ENCODE measurements around the gene FAM47C. TPM values are rescaled to one million over a fixed set of nuclear protein-coding genes. Genes with fewer than 3 reads are reported as not detected.
"Not testable (repeated sequence)": the region's sequence is repeated elsewhere in the genome, so short reads cannot be mapped to it uniquely, and the experiment has no call there.

FAM47C gene
- total RNA-seq: not detected
- polyA plus RNA-seq: not detected

- CTCF ChIA-PET; H3K27me3 Mint-ChIP-seq; DNase-seq; H3K4me1 Mint-ChIP-seq; H3K4me3 ChIP-seq (ENCODE audit: low read length); H3K4me1 ChIP-seq (ENCODE audit: insufficient read depth, low read length); H3K27ac Mint-ChIP-seq; H3K27ac ChIP-seq (ENCODE audit: low read depth, low read length); H3K36me3 ChIP-seq (ENCODE audit: insufficient read depth, low read length); H3K9me3 Mint-ChIP-seq; H3K27me3 ChIP-seq (ENCODE audit: insufficient read depth, low read length, poor library complexity, severe bottlenecking); H3K4me3 Mint-ChIP-seq; POLR2A ChIA-PET; H3K36me3 Mint-ChIP-seq; H3K9me3 ChIP-seq (ENCODE audit: low read length): not testable (repeated sequence)
These were observed at the start of gene FAM47C for GRCh38 chrX:37008182-37008581. FAM47C (plus strand) TSS chrX:37008366; CDS start chrX:37008411, 45 bp downstream.

GRCh38 chrX:36961590-36961989, 46.6 kb upstream of the FAM47C start:
- H3K27ac ChIP-seq (ENCODE audit: low read depth, low read length): no peak overlapping the region
- no peaks in the 10 kb centered on the region for H3K4me1 Mint-ChIP-seq

GRCh38 chrX:36963069-36963808, 44.9 kb upstream of the FAM47C start:
- H3K4me1 ChIP-seq (ENCODE audit: insufficient read depth, low read length): no peaks in the 10 kb centered on the region
- CTCF ChIA-PET: no interaction called here
- H3K36me3 Mint-ChIP-seq: peaks cover 0 to 5% (median 0%) of the 10 kb centered on the region in 3 donors
- H3K9me3 Mint-ChIP-seq: peaks cover 0 to 13% (median 2%) of the 10 kb centered on the region in 5 donors
- peaks cover 5 to 21% of the 10 kb centered on the region in 2 donors for H3K27me3 Mint-ChIP-seq
- POLR2A ChIA-PET: no interaction called here
- no peaks in the 10 kb centered on the region for H3K4me1 Mint-ChIP-seq
- H3K27ac Mint-ChIP-seq: no peak overlapping the region
- no peaks in the 10 kb centered on the region for H3K27me3 ChIP-seq (ENCODE audit: insufficient read depth, low read length, poor library complexity, severe bottlenecking)
- no peak overlapping the region for H3K27ac ChIP-seq (ENCODE audit: low read depth, low read length)
- H3K9me3 ChIP-seq (ENCODE audit: low read length): no peaks in the 10 kb centered on the region
- no peak overlapping the region for H3K4me3 Mint-ChIP-seq
- no peak for DNase-seq
- no peak overlapping the region for H3K4me3 ChIP-seq (ENCODE audit: low read length)
- no peaks in the 10 kb centered on the region for H3K36me3 ChIP-seq (ENCODE audit: insufficient read depth, low read length)

More at GRCh38 chrX:36961590-36961989, 46.6 kb upstream of the FAM47C start:
- CTCF ChIA-PET: no interaction called here
- Mint-ChIP-seq H3K9me3 (peaks cover 0 to 14% (median 0%) of the 10 kb centered on the region in 5 donors), H3K27ac (no peak overlapping the region), H3K4me3 (no peak overlapping the region), H3K36me3 (peaks cover 0 to 5% (median 0%) of the 10 kb centered on the region in 3 donors), H3K27me3 (peaks cover 12 to 21% of the 10 kb centered on the region in 2 donors)
- H3K27me3 ChIP-seq (ENCODE audit: insufficient read depth, low read length, poor library complexity, severe bottlenecking): no peaks in the 10 kb centered on the region
- POLR2A ChIA-PET: no interaction called here
- no peaks in the 10 kb centered on the region for H3K36me3 ChIP-seq (ENCODE audit: insufficient read depth, low read length)
- DNase-seq: no peak
- no peaks in the 10 kb centered on the region for H3K9me3 ChIP-seq (ENCODE audit: low read length)
- no peaks in the 10 kb centered on the region for H3K4me1 ChIP-seq (ENCODE audit: insufficient read depth, low read length)
- H3K4me3 ChIP-seq (ENCODE audit: low read length): no peak overlapping the region

GRCh38 chrX:36963852-36964251, 44.3 kb upstream of the FAM47C start:
- ChIA-PET POLR2A (no interaction called here), CTCF (no interaction called here)
- Histone ChIP-seq H3K4me3 (ENCODE audit: low read length) (no peak overlapping the region), H3K36me3 (ENCODE audit: insufficient read depth, low read length) (no peaks in the 10 kb centered on the region), H3K4me1 (ENCODE audit: insufficient read depth, low read length) (no peaks in the 10 kb centered on the region), H3K27me3 (ENCODE audit: insufficient read depth, low read length, poor library complexity, severe bottlenecking) (no peaks in the 10 kb centered on the region), H3K9me3 (ENCODE audit: low read length) (no peaks in the 10 kb centered on the region), H3K27ac (ENCODE audit: low read depth, low read length) (no peak overlapping the region)
- DNase-seq: no peak
- Mint-ChIP-seq H3K36me3 (no peaks in the 10 kb centered on the region), H3K27ac (no peak overlapping the region), H3K27me3 (peaks cover 0 to 17% of the 10 kb centered on the region in 2 donors), H3K4me1 (no peaks in the 10 kb centered on the region), H3K4me3 (no peak overlapping the region), H3K9me3 (peaks cover 0 to 12% (median 2%) of the 10 kb centered on the region in 5 donors)

GRCh38 chrX:36973575-36973974, 34.6 kb upstream of the FAM47C start:
- ChIA-PET POLR2A (no interaction called here), CTCF (no interaction called here)
- DNase-seq: no peak
- Histone ChIP-seq H3K9me3 (ENCODE audit: low read length) (no peaks in the 10 kb centered on the region), H3K27ac (ENCODE audit: low read depth, low read length) (no peak overlapping the region), H3K27me3 (ENCODE audit: insufficient read depth, low read length, poor library complexity, severe bottlenecking) (no peaks in the 10 kb centered on the region), H3K36me3 (ENCODE audit: insufficient read depth, low read length) (no peaks in the 10 kb centered on the region), H3K4me3 (ENCODE audit: low read length) (no peak overlapping the region), H3K4me1 (ENCODE audit: insufficient read depth, low read length) (no peaks in the 10 kb centered on the region)
- H3K36me3 Mint-ChIP-seq: no peaks in the 10 kb centered on the region
- H3K4me3 Mint-ChIP-seq: no peak overlapping the region
- no peak overlapping the region for H3K27ac Mint-ChIP-seq
- H3K9me3 Mint-ChIP-seq: no peaks in the 10 kb centered on the region
- peaks cover 0 to 2% of the 10 kb centered on the region in 2 donors for H3K27me3 Mint-ChIP-seq
- H3K4me1 Mint-ChIP-seq: no peaks in the 10 kb centered on the region

GRCh38 chrX:36974911-36975310, 33.3 kb upstream of the FAM47C start:
- Histone ChIP-seq H3K4me3 (ENCODE audit: low read length) (no peak overlapping the region), H3K27me3 (ENCODE audit: insufficient read depth, low read length, poor library complexity, severe bottlenecking) (no peaks in the 10 kb centered on the region), H3K9me3 (ENCODE audit: low read length) (no peaks in the 10 kb centered on the region), H3K27ac (ENCODE audit: low read depth, low read length) (no peak overlapping the region), H3K36me3 (ENCODE audit: insufficient read depth, low read length) (no peaks in the 10 kb centered on the region), H3K4me1 (ENCODE audit: insufficient read depth, low read length) (no peaks in the 10 kb centered on the region)
- Mint-ChIP-seq H3K27me3 (peaks cover 0 to 2% of the 10 kb centered on the region in 2 donors), H3K36me3 (no peaks in the 10 kb centered on the region), H3K9me3 (no peaks in the 10 kb centered on the region), H3K27ac (no peak overlapping the region), H3K4me1 (no peaks in the 10 kb centered on the region), H3K4me3 (no peak overlapping the region)
- DNase-seq: no peak
- POLR2A ChIA-PET: no interaction called here
- CTCF ChIA-PET: no interaction called here

GRCh38 chrX:36978886-36979285, 29.3 kb upstream of the FAM47C start:
- H3K27ac Mint-ChIP-seq: no peak overlapping the region
- no peak for DNase-seq
- Histone ChIP-seq H3K36me3 (ENCODE audit: insufficient read depth, low read length) (no peaks in the 10 kb centered on the region), H3K27ac (ENCODE audit: low read depth, low read length) (no peak overlapping the region), H3K27me3 (ENCODE audit: insufficient read depth, low read length, poor library complexity, severe bottlenecking) (no peaks in the 10 kb centered on the region), H3K4me1 (ENCODE audit: insufficient read depth, low read length) (no peaks in the 10 kb centered on the region), H3K4me3 (ENCODE audit: low read length) (no peak overlapping the region), H3K9me3 (ENCODE audit: low read length) (no peaks in the 10 kb centered on the region)
- no peaks in the 10 kb centered on the region for H3K4me1 Mint-ChIP-seq
- peaks cover 0 to 4% of the 10 kb centered on the region in 2 donors for H3K27me3 Mint-ChIP-seq
- POLR2A ChIA-PET: no interaction called here
- H3K4me3 Mint-ChIP-seq: no peak overlapping the region
- no peaks in the 10 kb centered on the region for H3K9me3 Mint-ChIP-seq
- CTCF ChIA-PET: no interaction called here
- H3K36me3 Mint-ChIP-seq: no peaks in the 10 kb centered on the region

- Histone ChIP-seq H3K36me3 (ENCODE audit: insufficient read depth, low read length) (no peaks in the 10 kb centered on the region), H3K27me3 (ENCODE audit: insufficient read depth, low read length, poor library complexity, severe bottlenecking) (no peaks in the 10 kb centered on the region), H3K4me1 (ENCODE audit: insufficient read depth, low read length) (no peaks in the 10 kb centered on the region), H3K27ac (ENCODE audit: low read depth, low read length) (no peak overlapping the region), H3K4me3 (ENCODE audit: low read length) (no peak overlapping the region), H3K9me3 (ENCODE audit: low read length) (no peaks in the 10 kb centered on the region)
- H3K4me1 Mint-ChIP-seq: peaks cover 0 to 4% (median 3%) of the 10 kb centered on the region in 3 donors
- CTCF ChIA-PET: no interaction called here
- no peak for DNase-seq
- peaks cover 0 to 8% (median 0%) of the 10 kb centered on the region in 5 donors for H3K9me3 Mint-ChIP-seq
- H3K27ac Mint-ChIP-seq: no peak overlapping the region
- no peak overlapping the region for H3K4me3 Mint-ChIP-seq
- POLR2A ChIA-PET: no interaction called here
- H3K27me3 Mint-ChIP-seq: peaks cover 7 to 8% of the 10 kb centered on the region in 2 donors
- no peaks in the 10 kb centered on the region for H3K36me3 Mint-ChIP-seq
These were observed 24.3 kb upstream of the FAM47C start for GRCh38 chrX:36983831-36984230.

Data from CD8-positive, alpha-beta memory T cell (primary cell).